Midbrain (tissue), 1 donor: ENCODE measurements around the gene MCM3.
A peak's percentile ranks its signal among the peaks of the same experiment; 100 is the strongest.

Experiments used
- DNase-seq: peaks from one replicate; lab custom pipeline; 2025; lab: John Stamatoyannopoulos, UW

Gene MCM3

DNA sequence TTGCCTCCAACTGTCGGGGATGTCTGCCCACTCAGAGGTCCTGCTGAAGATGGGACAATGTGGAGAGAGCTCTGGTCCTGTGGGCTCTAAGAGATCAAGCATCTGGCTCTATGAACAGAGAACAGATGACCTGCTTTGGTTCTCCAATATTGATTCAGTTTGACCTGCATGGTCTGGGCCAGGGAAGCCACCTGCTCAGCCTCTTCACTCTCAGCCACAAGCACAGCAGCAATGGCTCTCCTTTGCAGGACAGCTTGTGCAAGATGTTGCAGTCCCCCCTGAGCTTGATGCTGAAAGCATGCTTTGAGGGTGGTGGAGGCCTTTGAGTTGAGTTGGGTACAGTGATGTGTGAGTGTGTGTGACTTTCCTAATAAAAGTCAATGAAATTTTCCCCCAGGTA lies 18.6 kb upstream of the MCM3 start:
- DNase-seq: no peak

- no peak for DNase-seq
Measured at GRCh38 chr6:52301326-52301725, 16.8 kb upstream of the MCM3 start.

DNA sequence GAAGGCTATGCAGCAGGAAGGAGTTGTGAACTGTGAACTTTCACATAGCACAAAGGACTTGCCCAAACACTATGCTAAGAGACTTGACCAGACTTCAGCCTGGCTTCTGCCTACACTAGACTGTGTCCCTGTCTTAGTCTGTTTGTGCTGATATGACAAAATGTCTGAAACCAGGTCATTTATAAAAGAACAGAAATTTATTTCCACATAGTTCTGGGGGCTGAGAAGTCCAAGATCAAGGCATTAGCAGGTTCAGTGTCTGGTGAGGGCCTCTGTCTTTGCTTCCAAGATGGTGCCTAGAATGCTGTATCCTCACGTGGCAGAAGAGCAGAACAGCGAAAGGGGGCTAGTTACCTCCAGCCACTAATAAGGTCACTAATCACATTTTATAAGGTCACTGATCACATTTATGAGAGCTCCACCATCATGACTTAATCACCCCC lies 16.0 kb upstream of the MCM3 start:
- no peak for DNase-seq

GRCh38 chr6:52299653-52300052 lies 15.1 kb upstream of the MCM3 start:
- DNase-seq: no peak

- no peak for DNase-seq
Measured at GRCh38 chr6:52297433-52297832, 12.9 kb upstream of the MCM3 start.

DNA sequence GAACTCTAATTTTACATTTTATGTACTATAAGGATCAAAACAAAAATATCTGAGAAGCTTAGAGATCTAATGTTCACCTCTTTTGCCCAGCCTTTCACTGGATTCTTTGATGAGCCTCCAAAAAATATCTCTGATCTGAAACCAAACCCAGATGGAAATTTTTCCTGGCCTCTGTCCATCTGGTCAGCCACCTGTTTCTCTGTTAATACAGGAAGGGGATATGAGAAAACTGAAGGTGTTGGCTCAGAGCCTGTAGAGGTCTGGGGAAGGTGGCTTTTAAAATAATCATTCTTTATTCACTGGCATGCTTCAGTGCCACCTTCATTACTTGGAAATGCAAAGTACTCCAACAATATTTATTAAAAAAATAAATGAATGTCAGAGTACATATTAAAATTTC lies 8.5 kb upstream of the MCM3 start:
- DNase-seq: no peak

GRCh38 chr6:52288841-52289240 lies 4.3 kb upstream of the MCM3 start:
- no peak for DNase-seq

GRCh38 chr6:52288216-52288615 lies 3.7 kb upstream of the MCM3 start:
- no peak for DNase-seq

DNA sequence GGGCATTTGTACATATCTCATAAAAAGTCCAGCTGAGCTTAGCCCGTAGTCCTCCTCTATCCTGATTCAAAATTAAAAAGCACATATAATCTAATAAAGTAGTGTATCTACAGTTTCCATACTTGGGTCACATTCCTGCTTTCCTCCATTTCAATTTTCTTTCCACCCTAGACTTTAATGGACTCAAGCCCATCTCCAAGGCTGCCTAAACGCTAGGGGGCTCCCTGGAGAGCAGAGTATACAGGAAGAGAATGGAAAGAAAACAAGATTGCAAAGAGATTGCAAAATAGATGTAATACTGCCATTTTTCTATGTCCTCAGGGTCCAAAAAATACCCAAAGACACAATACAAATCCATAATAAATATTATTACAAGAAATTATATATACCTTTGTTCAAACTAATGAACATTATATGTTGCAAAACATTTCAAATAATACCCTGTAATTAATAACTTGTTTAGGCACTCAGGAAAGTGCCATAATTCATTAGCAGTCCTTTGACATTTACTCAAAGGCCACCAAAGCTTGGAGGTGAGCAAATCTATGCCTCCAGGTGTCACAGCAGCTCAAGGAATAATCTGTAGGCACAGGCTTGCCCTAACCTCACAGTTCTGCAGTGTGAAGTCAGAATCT lies 2.4 kb upstream of the MCM3 start:
- DNase-seq: peak; percentile 82

GRCh38 chr6:52285177-52286068 lies 881 bp upstream of the MCM3 start:
- DNase-seq: peak; percentile 60

DNA sequence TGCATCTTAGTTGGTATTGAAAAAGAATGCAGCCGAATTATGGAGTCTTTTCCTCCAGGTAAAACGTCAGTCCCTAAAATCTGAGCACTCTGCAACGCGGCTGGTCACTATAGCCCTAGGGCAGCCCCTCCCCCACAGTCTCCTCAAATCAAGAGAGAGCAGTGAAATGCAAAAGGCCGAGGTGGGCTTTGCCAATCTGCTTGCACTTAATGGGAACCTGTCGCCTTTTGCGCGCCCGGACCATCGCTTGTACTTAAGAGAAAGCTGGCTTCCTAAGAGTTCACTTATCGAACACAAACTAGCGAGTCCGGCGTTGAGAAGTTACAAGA lies 447 bp downstream of the MCM3 start:
- no peak for DNase-seq

DNA sequence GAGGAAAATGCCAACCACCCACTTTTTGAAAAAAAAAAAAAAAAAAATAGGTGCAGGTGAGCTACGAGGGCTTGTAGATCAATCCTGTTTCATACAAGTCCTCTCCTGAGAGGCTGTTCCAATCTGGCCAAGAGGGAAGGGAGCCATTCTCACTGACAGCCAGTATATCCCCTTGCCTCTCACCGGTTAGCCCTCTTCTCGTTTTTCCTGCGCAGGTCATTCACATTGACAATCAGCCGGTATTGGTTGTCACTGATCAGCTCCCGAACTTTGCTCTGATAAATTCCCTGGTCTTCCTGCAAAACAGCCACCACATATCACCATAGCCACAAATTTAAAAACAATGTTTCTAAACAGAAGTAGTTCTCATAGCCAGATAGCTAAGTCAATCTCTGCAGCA lies 1.4 kb downstream of the MCM3 start:
- no peak for DNase-seq

DNA sequence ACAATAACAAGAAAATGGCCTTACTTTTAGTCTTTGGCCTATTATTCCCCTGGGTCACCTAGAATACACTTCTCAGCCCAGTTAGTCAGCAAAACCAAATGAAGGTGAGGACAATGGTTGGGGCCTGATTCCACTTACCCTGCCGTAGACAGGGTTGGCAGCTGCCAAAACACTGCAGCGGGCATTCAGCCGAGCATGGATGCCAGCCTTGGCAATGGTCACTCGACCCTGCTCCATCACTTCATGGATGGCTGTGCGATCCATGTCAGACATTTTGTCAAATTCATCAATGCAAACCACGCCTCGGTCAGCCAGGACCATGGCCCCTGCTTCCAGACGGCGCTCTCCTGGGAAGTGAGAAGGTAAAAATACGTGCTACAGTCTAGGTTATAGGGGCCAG lies 8.4 kb downstream of the MCM3 start:
- no peak for DNase-seq

- no peak for DNase-seq
Measured at GRCh38 chr6:52271852-52272460, 12.6 kb downstream of the MCM3 start.

DNA sequence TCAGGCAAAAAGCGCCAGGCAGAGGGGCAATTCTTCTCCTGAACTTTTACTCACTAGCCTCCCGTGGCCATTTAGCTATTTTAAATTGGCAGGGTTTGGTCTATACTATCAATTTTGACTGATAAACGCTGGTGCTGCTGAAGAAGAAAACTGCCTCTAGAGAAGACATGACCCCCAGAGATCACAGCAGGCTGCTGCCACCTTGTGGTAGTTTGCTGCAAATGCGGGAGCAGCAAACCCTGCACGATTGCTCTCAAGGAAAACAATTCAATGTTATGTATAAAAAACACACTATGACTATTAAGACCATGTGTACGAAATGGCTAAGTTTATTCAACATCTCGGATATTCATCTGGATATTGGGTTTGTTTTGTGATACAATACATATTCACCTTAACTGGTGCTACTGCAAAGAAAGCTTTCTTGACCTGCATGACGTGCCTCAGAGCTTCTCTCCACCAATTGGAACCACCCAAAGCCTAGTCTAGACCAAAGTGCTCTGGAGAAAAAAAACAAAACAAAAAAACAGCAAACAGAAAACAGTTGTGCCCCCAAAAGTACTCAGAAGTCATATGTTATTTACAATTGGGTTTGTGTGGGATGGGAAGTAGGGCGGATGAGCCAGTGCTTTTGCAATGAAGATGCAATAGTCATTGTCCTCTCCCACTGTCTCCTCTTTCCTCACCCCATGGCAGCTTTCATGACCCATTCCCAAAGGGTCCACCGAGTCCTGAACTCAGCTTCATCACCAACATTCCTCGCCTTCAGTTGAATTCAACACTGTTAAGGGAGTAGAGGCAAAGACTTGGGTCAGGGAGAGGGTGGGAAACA lies 20.6 kb downstream of the MCM3 start:
- DNase-seq: peak; percentile 77

DNA sequence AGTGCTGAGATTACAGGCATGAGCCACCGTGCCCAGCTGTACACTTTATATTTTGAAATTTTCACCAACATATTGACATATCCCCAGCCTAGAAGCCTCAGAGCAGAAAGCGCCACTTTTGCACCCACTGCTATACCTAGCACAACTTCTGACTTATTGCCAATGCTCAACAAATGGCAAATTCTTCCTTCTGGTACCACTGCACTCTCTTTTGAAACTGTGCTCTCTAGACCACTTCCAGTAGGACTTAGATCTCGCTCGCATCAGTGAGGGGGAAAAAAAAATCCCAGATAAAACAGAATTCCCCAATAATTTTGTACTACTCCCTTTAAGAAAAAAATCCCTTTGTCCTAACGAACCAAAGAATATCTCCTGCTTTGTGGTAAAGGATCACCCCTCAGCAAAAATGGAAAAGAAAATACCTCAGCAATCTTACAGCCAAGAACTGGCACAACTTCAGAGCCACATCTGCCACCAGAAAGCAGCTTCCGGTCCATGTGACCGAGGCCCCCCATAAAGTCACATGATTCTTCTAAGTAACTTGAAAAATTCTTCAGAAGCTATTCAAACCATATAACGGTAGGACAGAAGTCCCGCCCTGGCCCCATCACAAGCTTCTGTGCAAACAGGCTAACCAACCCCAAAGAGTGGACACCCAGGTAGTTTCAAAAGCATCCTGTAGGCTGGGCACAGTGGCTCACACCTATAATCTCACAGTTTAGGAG lies 21.8 kb downstream of the MCM3 start:
- no peak for DNase-seq

- DNase-seq: no peak
Measured at GRCh38 chr6:52261229-52261628, 23.3 kb downstream of the MCM3 start.

GRCh38 chr6:52260634-52261033 lies 23.9 kb downstream of the MCM3 start:
- no peak for DNase-seq

- no peak for DNase-seq
Measured at GRCh38 chr6:52255434-52255833, 29.1 kb downstream of the MCM3 start.

DNA sequence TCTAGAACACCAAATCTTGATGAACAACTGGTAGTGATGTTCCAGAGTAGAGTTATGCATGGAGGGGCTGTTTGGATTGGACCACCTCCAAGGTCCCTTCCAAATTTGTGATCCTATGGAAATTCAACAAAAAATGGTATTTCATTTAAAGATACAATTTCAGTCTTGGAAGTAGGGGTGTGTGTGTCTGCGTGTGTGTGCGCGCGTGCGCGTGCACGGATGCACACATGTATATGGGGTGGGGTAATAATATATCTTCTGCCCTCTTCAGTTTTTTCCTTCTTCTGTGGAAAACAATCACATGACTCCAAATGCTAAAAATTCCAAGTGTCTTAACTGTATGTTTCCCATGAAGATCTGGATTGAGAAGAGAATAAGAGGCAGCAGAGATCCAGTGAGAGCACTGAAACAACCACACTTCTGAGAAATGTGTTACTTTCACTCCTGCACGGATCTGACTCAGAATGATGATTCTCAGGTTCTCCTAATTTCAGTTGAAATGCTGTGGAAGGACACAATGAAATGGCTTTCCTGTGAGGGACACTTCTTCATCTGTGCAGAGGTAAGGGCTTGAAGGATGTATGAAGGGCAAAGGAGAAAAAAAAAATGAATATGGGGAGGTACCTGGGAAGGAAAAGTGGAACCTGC lies 29.7 kb downstream of the MCM3 start:
- no peak for DNase-seq

DNA sequence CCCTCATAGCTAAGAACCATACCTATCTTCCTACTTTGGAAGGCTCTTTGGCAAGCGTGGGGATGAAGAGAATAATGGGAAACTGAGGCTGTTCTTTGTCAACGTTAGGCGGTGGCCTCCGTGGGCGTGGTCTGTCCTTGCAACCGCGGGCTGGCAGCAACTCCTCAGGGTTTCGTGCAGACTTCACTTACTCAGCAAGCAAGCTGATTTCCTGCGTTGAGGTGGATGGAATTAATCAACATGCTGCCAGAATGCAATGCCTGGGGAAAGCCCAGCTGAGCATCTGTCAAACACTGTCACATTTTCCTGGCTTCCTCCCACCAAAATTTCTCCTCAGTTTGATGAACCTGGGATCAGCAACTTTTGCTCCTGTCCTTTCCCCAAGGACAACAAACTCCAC lies 31.0 kb downstream of the MCM3 start:
- DNase-seq: no peak
